ENCODE measurements around the gene TFDP1.
A peak's percentile ranks its signal among the peaks of the same experiment; 100 is the strongest.
"Not testable (repeated sequence)": the region's sequence is repeated elsewhere in the genome, so short reads cannot be mapped to it uniquely, and the experiment has no call there.

Gene TFDP1

DNA sequence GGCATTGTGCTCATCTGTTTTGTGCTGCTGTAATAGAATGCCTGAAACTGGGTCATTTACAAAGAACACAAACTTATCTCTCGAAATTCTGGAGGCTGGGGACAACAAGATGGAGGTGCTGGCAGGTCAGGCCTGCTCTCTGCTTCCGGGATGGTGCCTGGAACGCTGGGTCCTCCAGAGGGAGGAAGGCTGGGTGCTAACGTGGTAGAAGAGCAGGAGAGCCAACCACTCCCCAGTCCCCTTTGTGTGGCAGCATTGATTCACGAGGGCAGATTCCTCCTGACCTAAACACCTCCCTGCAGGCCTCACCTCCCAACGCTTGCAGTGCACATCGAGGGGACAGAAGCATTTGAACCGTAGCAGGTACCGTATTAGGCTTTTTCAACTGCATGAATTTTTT, 34.1 kb upstream of the TFDP1 start:
- no peak for DNase-seq (ENCODE audit: low read depth in 3 of 3, low spot score in 1 of 3)

DNA sequence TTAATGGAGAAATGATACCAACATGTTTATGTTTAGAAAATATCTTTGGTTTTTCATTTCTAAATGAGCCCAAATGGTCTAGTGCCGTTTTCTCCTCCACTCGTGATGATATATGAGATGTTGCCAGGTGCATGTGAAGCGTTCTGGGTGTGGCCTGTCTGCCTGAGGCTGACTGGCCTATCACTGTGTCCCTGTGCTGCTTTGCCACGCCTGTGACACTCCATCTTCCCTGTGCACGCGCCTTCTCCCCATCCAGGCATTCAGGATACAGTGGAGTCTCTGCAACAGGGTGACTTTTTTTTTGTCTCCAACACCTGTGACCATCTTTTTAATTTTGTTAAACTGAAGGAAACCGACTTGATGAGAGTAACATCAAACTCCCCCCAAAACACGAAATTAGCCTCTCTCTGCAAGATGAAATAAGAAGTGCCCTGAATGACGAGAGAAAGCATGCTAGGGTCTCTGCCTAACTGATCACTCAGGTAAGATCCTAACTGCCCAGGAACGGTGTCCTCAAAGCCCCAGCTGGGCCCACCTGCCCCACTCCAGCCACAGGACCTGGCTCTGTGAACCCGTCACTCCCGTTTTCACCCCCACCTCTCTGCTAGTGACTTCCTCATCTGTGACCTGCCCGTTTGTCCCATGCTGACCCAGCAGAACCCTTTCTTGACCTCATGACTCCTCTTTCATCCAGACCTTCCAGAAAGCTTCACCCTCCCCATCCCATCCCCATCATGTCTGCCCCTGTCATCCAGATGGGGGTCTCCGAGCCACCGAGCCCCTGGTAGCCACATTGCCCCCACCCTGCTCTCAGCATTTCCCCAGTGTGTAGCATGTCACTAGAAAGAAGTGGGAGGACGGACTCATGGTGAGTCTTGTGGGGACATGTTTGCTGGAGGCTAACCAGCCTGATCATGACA, 33.2 kb upstream of the TFDP1 start:
- no peak for DNase-seq (ENCODE audit: low read depth in 3 of 3, low spot score in 1 of 3)

GRCh38 chr13:113552079-113552478, 32.5 kb upstream of the TFDP1 start:
- DNase-seq (ENCODE audit: low read depth in 3 of 3, low spot score in 1 of 3) = no peak

- no peak for DNase-seq (ENCODE audit: low read depth in 3 of 3, low spot score in 1 of 3)
Measured at GRCh38 chr13:113552786-113553434, 31.6 kb upstream of the TFDP1 start.

DNA sequence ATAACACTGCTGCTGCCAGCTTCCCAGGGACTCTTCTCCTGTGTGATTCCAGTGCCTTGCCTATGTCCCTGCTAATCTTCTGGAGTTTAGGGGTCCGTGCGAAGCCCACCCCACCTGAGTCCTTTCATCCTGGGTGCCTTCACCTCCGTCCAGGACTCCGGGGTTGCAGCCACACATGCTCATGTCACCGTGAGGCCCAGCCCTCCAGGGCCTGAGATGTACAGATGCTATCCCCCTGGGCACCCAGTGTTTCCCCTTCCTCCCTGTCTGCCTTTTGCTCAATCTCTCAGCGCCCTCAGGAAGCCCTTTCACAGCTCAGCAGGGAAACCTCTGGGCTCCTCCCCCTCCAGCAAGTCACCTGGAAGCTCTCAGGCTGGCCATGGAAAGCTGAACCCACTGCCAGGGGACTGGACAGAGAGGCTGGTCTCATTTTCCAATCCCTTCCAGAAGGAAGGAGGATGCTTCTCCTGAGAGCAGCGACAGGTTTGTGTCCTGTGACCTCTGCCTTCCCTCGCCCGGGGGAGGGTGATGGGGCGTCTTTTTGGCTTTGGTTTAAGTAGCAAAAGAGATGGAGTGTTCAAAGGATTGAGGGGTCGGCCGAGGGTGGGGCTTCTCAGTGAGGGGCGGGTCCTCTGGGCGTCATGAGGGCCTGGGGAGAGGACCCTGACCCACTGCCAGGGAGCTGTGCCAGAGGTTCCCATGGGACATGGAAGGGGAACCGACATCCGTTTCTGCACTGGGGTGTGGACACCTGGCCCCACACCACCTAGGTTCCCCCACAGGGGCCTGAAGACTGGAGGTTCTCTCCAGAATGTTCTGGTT, 30.8 kb upstream of the TFDP1 start:
- DNase-seq (ENCODE audit: low read depth in 3 of 3, low spot score in 1 of 3) = no peak

DNA sequence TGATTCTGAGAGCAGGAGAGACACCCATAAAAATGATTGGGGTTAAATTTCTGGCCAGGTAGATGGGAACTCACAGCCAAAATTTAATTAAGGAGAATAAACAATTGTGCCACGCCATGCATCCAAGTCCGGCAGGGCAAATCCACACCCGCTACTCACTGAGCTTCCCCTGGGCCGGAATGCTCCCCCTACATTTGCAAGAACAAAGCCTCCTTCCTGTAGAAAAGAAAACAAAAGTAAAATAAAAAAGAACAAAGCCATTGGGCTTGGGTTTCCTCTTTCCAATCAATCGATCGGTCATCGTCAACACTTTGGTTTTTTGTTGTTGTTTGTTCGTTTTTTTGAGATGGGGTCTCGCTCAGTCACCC, 30.2 kb upstream of the TFDP1 start:
- no peak for DNase-seq (ENCODE audit: low read depth in 3 of 3, low spot score in 1 of 3)

- no peak for DNase-seq (ENCODE audit: low read depth in 3 of 3, low spot score in 1 of 3)
Measured at GRCh38 chr13:113555141-113555540, 29.4 kb upstream of the TFDP1 start.

DNA sequence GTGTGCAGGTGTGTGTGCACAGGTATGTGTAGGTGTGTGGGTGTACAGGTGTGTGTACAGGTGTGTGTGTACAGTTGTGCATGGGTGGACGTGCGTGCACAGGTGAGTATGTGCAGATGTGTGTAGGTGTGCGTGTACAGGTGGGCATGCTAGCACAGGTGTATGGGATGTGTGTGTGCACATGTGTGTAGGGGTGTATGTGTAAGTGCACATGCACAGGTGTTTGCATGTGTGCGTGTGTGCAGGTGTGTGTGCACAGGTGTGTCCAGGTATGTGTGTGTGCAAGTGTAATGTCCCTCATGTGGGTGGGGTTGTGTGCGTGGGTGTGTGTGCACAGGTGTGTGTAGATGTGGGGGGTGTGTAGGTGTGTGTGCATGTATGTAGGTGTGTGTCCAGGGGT, 27.5 kb upstream of the TFDP1 start:
- no peak for DNase-seq (ENCODE audit: low read depth in 3 of 3, low spot score in 1 of 3)

DNA sequence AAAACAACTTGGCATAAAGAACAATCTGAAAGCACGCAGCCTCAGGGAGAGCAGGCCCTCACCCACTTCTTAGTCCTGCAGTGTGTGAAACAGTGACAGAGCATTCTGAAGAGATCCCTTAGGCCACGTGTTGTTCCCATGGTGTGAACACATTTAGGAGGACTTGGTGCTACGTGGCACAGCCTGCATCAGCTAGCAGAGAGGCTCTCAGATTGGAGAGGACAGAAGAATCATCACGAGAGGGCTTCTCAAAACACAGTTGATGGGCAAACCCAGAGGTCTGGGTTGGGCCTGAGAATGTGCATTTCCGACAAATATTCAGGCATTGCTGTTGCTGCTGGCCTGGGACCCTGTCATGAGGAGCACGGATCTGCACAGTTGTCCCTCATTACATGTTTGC, 26.1 kb upstream of the TFDP1 start:
- no peak for DNase-seq (ENCODE audit: low read depth in 3 of 3, low spot score in 1 of 3)

DNA sequence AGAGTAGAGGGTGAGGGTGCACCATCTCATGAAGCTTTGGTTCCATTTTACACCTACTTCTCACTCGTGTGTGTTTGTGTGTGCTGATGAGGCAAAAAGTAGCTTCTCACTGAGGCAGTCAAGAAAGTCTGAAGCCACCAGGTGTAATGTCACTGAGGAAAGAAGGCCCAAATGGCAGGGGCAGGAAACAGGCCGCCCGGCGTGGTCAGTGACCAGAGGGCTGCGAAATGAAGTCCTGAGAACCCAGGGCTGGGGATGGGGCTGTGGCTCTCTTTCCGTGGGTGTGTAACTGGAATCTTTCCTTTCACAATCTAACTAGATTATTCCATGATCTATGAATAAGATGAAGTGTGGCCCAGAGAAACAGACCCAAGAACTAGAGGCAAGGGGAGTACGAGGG, 25.5 kb upstream of the TFDP1 start:
- no peak for DNase-seq (ENCODE audit: low read depth in 3 of 3, low spot score in 1 of 3)

GRCh38 chr13:113559901-113560644, 24.5 kb upstream of the TFDP1 start:
- no peak for DNase-seq (ENCODE audit: low read depth in 3 of 3, low spot score in 1 of 3)

- DNase-seq (ENCODE audit: low read depth in 3 of 3, low spot score in 1 of 3) = no peak
Measured at GRCh38 chr13:113560645-113561416, 23.7 kb upstream of the TFDP1 start.

DNA sequence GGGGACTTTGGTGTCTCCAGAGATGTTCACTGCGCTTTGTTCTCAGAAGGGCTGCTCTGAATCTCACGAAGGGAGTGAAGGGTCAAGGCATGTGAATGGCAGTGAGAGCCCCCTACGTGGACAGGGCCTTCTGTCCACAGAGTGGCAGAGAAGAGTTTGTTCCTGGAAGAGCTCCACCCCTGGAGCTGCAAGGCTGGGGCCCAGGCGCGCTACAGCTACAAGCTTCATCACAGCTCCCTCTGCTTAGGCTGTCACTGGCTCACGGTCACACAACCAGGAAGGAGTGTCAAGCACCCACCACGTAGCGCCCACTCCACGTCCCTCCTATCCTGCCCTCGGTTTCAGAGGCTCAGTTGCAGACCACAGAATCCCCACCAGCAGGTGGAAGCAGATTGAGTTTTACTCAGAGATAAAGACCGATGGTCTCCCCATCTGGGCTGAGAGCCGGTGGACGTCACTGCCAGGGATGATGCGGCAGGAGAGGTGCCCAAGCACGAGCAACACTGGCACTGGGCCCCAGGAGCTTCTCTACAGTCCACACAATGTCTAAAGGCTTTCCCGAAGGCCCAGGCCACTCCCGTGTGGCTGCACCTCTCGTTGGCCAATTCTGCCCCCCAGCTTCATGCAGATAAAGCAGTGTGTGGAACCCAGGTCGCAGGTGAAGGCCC, 23.0 kb upstream of the TFDP1 start:
- no peak for DNase-seq (ENCODE audit: low read depth in 3 of 3, low spot score in 1 of 3)

GRCh38 chr13:113562085-113562749, 22.3 kb upstream of the TFDP1 start:
- DNase-seq (ENCODE audit: low read depth in 3 of 3, low spot score in 1 of 3) = peak in 1 of 3 donors; percentile 6

GRCh38 chr13:113562844-113563243, 21.7 kb upstream of the TFDP1 start:
- DNase-seq (ENCODE audit: low read depth in 3 of 3, low spot score in 1 of 3) = no peak

GRCh38 chr13:113563511-113563910, 21.0 kb upstream of the TFDP1 start:
- DNase-seq (ENCODE audit: low read depth in 3 of 3, low spot score in 1 of 3) = not testable (repeated sequence)

DNA sequence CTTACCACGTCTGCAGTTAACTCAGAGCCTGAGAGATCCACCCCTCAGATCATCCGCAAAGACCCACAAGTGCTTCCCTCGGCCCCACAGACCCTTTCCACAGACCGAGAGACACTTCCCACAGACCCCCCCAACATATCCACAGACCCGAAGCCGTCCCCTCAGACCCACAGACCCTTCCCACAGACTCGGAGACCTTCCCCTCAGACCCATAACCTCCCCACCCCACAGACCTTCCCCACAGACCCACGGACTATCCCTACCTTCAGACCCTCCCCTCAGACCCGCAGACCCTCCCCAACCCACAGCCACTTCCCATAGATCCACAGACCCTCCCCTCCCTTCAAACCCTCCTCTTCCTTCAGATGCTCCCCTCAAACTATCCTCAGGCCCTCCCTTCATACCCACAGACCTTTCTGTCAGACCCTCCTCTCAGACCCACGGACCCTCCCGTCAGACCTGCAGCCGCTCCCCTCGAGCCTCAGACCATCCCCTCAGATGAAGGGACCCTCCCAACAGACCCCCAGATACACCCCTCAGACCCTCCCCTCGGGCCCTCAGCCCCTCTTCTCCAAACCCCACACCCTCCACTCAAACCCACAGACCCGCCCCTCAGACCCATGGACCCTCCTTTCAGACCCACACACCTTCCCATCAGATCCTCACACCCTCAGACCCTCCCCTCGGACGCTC, 20.1 kb upstream of the TFDP1 start:
- DNase-seq (ENCODE audit: low read depth in 3 of 3, low spot score in 1 of 3) = no peak

GRCh38 chr13:113565526-113566226, 18.9 kb upstream of the TFDP1 start:
- DNase-seq (ENCODE audit: low read depth in 3 of 3, low spot score in 1 of 3) = no peak

All from stimulated activated CD4-positive, alpha-beta T cell treated with anti-CD3 and anti-CD28 coated beads, TNF-alpha, amount 100 ng/mL, for 1 hour (primary cell).